Measurements from ENCODE around the gene NFKBIL1. TPM values are rescaled to one million over a fixed set of nuclear protein-coding genes. Genes with fewer than 3 reads are reported as not detected.

Gene NFKBIL1
- total and polyA plus RNA-seq, 10 of the 15 experiments (the other 5 are each of a cell fraction or from before 2014, with no cell fraction given) = 0.19 to 15.1 (median 7.0) TPM

- Histone ChIP-seq H3K36me3 (ENCODE audit: control insufficient read depth in 2 of 2, insufficient read depth in 2 of 2, low read length in 1 of 2) (peaks cover 0 to 7% of the 10 kb centered on the region in 2 experiments; a peak in 2 of 4 replicates), H3K79me2 (ENCODE audit: control insufficient read depth, insufficient read depth, low read length) (peaks cover 70% of the 10 kb centered on the region), H3K4me1 (ENCODE audit: control insufficient read depth, insufficient read depth, low read length) (peaks cover 55% of the 10 kb centered on the region), H3K27ac (ENCODE audit: control insufficient read depth, insufficient read depth) (peak overlapping the region; percentile 96), H3K27me3 (replicated peaks in 1 of 2; ENCODE audit: control insufficient read depth in 2 of 2, insufficient read depth in 2 of 2, low read length in 1 of 2) (no peaks in the 10 kb centered on the region), H3K9ac (ENCODE audit: control insufficient read depth, insufficient read depth, low read length) (peak overlapping the region; percentile 87), H3K4me3 (peak overlapping the region; percentile 59), H2AFZ (ENCODE audit: control insufficient read depth, low read depth, low read length) (no peak overlapping the region), H3K9me3 (replicated peaks; ENCODE audit: control insufficient read depth, insufficient read depth, low read length) (no peaks in the 10 kb centered on the region), H4K20me1 (ENCODE audit: control insufficient read depth, insufficient read depth) (no peaks in the 10 kb centered on the region), H3K4me2 (ENCODE audit: control insufficient read depth, insufficient read depth) (peak overlapping the region; percentile 84)
- FAIRE-seq (no peak), ATAC-seq (no peak), DNase-seq (ENCODE audit: low read depth, low spot score) (no peak)
- RAD21 ChIA-PET (ENCODE audit: unreplicated experiment) = interaction anchor here (0.6 to 17.5 kb wide), 7 partner anchors 9 to 220 kb away, joined by 3 to 620 read pairs (median 14); partner anchors contain the start of genes ATP6V1G2, DDX39B, LST1 and LTB
- 58% methylated on average over 9 of the region's 9 CpGs for WGBS (ENCODE audit: insufficient coverage, insufficient replicate concordance, low lambda C conversion rate, missing lambda C conversion rate)
- no peak for TF ChIP-seq RFX5 (IDR thresholded peaks at IDR 0.05; ENCODE audit: low read depth, low read length)
- no peak for TF ChIP-seq PAX8 (IDR thresholded peaks at IDR 0.05)
- no peak for TF ChIP-seq ZNF24 (IDR thresholded peaks at IDR 0.05)
- no peak for TF ChIP-seq ETV6 (conservative IDR thresholded peaks at IDR 0.05 in 1 of 2, IDR thresholded peaks at IDR 0.05 in 1 of 2; ENCODE audit: borderline replicate concordance in 1 of 2, low read depth in 1 of 2)
- TF ChIP-seq FOXK2 (IDR thresholded peaks at IDR 0.05) = no peak
- TF ChIP-seq, protein P1, sequence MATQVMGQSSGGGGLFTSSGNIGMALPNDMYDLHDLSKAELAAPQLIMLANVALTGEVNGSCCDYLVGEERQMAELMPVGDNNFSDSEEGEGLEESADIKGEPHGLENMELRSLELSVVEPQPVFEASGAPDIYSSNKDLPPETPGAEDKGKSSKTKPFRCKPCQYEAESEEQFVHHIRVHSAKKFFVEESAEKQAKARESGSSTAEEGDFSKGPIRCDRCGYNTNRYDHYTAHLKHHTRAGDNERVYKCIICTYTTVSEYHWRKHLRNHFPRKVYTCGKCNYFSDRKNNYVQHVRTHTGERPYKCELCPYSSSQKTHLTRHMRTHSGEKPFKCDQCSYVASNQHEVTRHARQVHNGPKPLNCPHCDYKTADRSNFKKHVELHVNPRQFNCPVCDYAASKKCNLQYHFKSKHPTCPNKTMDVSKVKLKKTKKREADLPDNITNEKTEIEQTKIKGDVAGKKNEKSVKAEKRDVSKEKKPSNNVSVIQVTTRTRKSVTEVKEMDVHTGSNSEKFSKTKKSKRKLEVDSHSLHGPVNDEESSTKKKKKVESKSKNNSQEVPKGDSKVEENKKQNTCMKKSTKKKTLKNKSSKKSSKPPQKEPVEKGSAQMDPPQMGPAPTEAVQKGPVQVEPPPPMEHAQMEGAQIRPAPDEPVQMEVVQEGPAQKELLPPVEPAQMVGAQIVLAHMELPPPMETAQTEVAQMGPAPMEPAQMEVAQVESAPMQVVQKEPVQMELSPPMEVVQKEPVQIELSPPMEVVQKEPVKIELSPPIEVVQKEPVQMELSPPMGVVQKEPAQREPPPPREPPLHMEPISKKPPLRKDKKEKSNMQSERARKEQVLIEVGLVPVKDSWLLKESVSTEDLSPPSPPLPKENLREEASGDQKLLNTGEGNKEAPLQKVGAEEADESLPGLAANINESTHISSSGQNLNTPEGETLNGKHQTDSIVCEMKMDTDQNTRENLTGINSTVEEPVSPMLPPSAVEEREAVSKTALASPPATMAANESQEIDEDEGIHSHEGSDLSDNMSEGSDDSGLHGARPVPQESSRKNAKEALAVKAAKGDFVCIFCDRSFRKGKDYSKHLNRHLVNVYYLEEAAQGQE (IDR thresholded peaks at IDR 0.05; ENCODE audit: low read depth, low read length) = no peak
- TF ChIP-seq E2F4 (IDR thresholded peaks at IDR 0.05; ENCODE audit: low read depth, low read length) = no peak
- in situ Hi-C loops (cut with MboI) = loop anchor here (25.0 kb wide), 2 partner anchors 1039 to 1389 kb away; partner anchors contain the start of genes BRD2 and HLA-DMA
- SMC1A ChIA-PET (ENCODE audit: uncharacterized antibody, unreplicated experiment) = interaction anchor here (5.1 to 45.5 kb wide), 3 partner anchors 11 to 22 kb away, joined by 56 to 1989 read pairs (median 523); partner anchors contain the start of genes ATP6V1G2, DDX39B, LST1 and LTA
- CTCF ChIA-PET = interaction anchor here (1.1 to 31.0 kb wide), 5 partner anchors 9 to 87 kb away, joined by 3 to 2098 read pairs (median 14); partner anchors contain the start of genes ATP6V1G2, C6orf47, DDX39B and LST1
- no TSS peak for BruUV-seq (replicated peaks)
- intact Hi-C loops (cut with micrococcal nuclease; ENCODE audit: unreplicated experiment) = no loop called here
- POLR2A ChIA-PET = interaction anchor here (0.5 to 17.1 kb wide), 9 partner anchors 8 to 257 kb away, joined by 3 to 282 read pairs (median 10); partner anchors contain the start of genes ATP6V1G2, HSPA1B, LST1 and LTB
Measured at GRCh38 chr6:31573239-31574105, 26.1 kb downstream of the NFKBIL1 start.
